HepG2 (cell line): Measurements from ENCODE around the gene SLC25A11. TPM values are rescaled to one million over a fixed set of nuclear protein-coding genes. Genes with fewer than 3 reads are reported as not detected.
A peak's percentile ranks its signal among the peaks of the same experiment; 100 is the strongest.

Experiments
- ATF7-NPFF ChIP-seq: sonication (generic); formaldehyde crosslinking; IDR thresholded peaks from 2 replicates; pipeline ENCODE4 v1.8.1; 2023; ENCODE audit warnings: mild to moderate bottlenecking, low read depth, missing genetic modification reagents, moderate library complexity
- BRCA1 ChIP-seq: sonication (generic); formaldehyde crosslinking; IDR thresholded peaks from 2 replicates; pipeline ENCODE4 v1.4.0; 2020; ENCODE audit warnings: missing genetic modification reagents
- CEBPG ChIP-seq: IDR thresholded peaks from 2 replicates; pipeline ENCODE4 v1.6.1; 2016
- CHCHD3 ChIP-seq: sonication (generic); formaldehyde crosslinking; IDR thresholded peaks from 2 replicates; pipeline ENCODE4 v1.8.0; 2022; ENCODE audit warnings: mild to moderate bottlenecking, missing genetic modification reagents, moderate library complexity
- EED ChIP-seq: sonication (generic); formaldehyde crosslinking; IDR thresholded peaks from 2 replicates; pipeline ENCODE4 v1.5.0; 2020; ENCODE audit warnings: mild to moderate bottlenecking, missing genetic modification reagents
- MTA3 ChIP-seq: sonication (generic); formaldehyde crosslinking; IDR thresholded peaks from 2 replicates; pipeline ENCODE4 v1.4.0; 2020; ENCODE audit warnings: missing genetic modification reagents
- NR3C1 ChIP-seq: sonication (generic); formaldehyde crosslinking; IDR thresholded peaks from 2 replicates; pipeline ENCODE4 v1.4.0; 2020; ENCODE audit warnings: missing genetic modification reagents
- RFX5 ChIP-seq: IDR thresholded peaks from 2 replicates; pipeline ENCODE4 v1.6.1; 2011; ENCODE audit warnings: low read depth, low read length, improper control_type of control experiment
- SMARCC2 ChIP-seq: fragments of 450-650 bp; IDR thresholded peaks from 2 replicates; pipeline ENCODE4 v1.6.1; 2017; ENCODE audit warnings: antibody characterized with exemption, mild to moderate bottlenecking
- SRSF4 ChIP-seq: fragments of 200-400 bp; formaldehyde crosslinking; IDR thresholded peaks from one replicate; pipeline ENCODE4 v1.6.1; 2018; ENCODE audit warnings: mild to moderate bottlenecking, low read depth, low read length, moderate library complexity; ENCODE audit not compliant: poor library complexity, severe bottlenecking
- ZC3H13 ChIP-seq: sonication (generic); formaldehyde crosslinking; IDR thresholded peaks from 2 replicates; pipeline ENCODE4 v1.8.1; 2023; ENCODE audit warnings: mild to moderate bottlenecking, missing genetic modification reagents, moderate library complexity
- ZC3H4 ChIP-seq: sonication (generic); formaldehyde crosslinking; IDR thresholded peaks from 2 replicates; pipeline ENCODE4 v1.4.0; 2020; ENCODE audit warnings: missing genetic modification reagents, borderline replicate concordance
- ZEB1 ChIP-seq: IDR thresholded peaks from 2 replicates; pipeline ENCODE4 v1.6.1; 2012; ENCODE audit warnings: mild to moderate bottlenecking, low read depth, inconsistent platforms; ENCODE audit not compliant: insufficient replicate concordance
- ZNF577 ChIP-seq: sonication (generic); formaldehyde crosslinking; IDR thresholded peaks from 2 replicates; pipeline ENCODE4 v1.4.0; 2020; ENCODE audit warnings: mild to moderate bottlenecking, low read depth, missing genetic modification reagents, borderline replicate concordance
- ZNF709 ChIP-seq: sonication (generic); formaldehyde crosslinking; IDR thresholded peaks from 2 replicates; pipeline ENCODE4 v1.5.0; 2020; ENCODE audit warnings: mild to moderate bottlenecking, missing genetic modification reagents
- ZSCAN21 ChIP-seq: sonication (generic); formaldehyde crosslinking; IDR thresholded peaks from 2 replicates; pipeline ENCODE4 v1.8.0; 2022; ENCODE audit warnings: mild to moderate bottlenecking, missing genetic modification reagents, moderate library complexity, borderline replicate concordance
- polyA plus RNA-seq, 8 experiments: library from polyadenylated mRNA; depleted of rRNA in 3 of 8; stranded (reverse) in 7 of 8; unstranded in 1 of 8; fragments of >200 nt; fragmentation: Illumina TruSeq in 4 of 8; extraction: Trizol in 4 of 8; gene quantifications; 2 replicates each; pipeline versions ENCODE4 v1.2.1 to v1.2.3, GENCODE V29; 2011 to 2016; ENCODE audit warnings: low read depth in 4 of 8, missing spikeins in 1 of 8, mixed read lengths in 1 of 8; ENCODE audit not compliant: insufficient read depth in 1 of 8
- total RNA-seq, 5 experiments: library from RNA; depleted of rRNA; stranded (reverse); fragments of >200 nt; fragmentation: Illumina TruSeq; extraction: Trizol; gene quantifications; 2 replicates each; pipeline ENCODE4 v1.2.3, GENCODE V29; 2016; ENCODE audit warnings: low read depth in 1 of 5
- TF ChIP-seq, protein P1 (sequence below): sonication (generic); formaldehyde crosslinking; IDR thresholded peaks from 2 replicates; pipeline ENCODE4 v1.4.0; 2020; ENCODE audit warnings: missing genetic modification reagents, borderline replicate concordance
- TF ChIP-seq, protein P2 (sequence below): sonication (generic); formaldehyde crosslinking; IDR thresholded peaks from 2 replicates; pipeline ENCODE4 v1.4.0; 2020; ENCODE audit warnings: mild to moderate bottlenecking, missing genetic modification reagents
- TF ChIP-seq, protein P3 (sequence below): sonication (generic); formaldehyde crosslinking; IDR thresholded peaks from 2 replicates; pipeline ENCODE4 v1.5.0; 2020; ENCODE audit warnings: missing genetic modification reagents

SLC25A11 gene
- total and polyA plus RNA-seq, 2 of the 13 experiments (the other 11 are each of a cell fraction or from before 2014, with no cell fraction given) = 35.4 to 47.2 TPM

DNA sequence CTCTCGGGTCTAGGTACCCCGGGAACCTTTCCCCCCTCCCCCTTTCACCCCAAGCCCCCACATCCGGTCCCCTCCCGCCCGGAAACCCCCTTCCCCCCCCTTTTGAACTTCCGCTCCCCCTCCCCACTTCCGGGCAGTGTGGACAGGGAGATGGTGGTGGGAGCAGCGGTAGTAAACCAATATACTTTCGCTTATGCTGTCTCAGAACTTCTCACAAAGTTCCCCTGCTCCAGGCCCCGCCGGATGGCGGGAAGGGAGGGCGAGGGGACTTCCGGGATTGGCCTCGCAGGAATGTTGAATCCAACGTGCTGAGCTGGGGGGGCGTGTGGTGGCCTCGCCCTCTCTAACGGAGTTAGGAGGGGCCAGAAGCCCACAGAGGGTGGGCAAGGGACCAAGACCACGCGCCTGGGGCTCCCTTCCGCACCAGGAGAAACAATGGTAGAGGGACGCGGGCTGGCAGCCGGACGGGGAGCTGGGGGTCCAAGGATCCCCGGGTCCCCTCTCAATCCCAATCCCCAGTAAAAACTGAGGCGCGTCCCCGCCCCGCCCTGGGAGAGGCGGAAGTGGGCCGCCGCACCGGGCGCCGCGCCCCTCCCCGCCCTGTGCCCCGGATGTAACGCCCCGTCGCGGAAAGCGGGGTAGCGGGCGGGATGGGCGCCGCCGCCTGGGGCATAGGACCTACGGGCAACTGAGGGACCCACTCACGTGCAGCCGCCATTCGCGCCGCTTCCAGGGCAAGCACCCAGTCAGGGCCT, 7.7 kb upstream of the SLC25A11 start (continued):
- TF ChIP-seq CHCHD3 (CRISPR knock-in tag) (peak; percentile 90; the same call in 1 of the 2 replicates), ZC3H13 (CRISPR knock-in tag) (no peak), ZEB1 (peak; percentile 22), MTA3 (CRISPR knock-in tag) (no peak), CEBPG (CRISPR knock-in tag) (no peak), BRCA1 (CRISPR knock-in tag) (no peak), SMARCC2 (no peak), NR3C1 (CRISPR knock-in tag) (no peak), ATF7-NPFF (peak; percentile 22; the same call in 1 of the 2 replicates), RFX5 (no peak), ZC3H4 (no peak), ZSCAN21 (CRISPR knock-in tag) (peak; percentile 46; the same call in 1 of the 2 replicates), ZNF709 (CRISPR knock-in tag) (no peak; the same call in 1 of the 2 replicates), SRSF4 (no peak), ZNF577 (no peak), EED (CRISPR knock-in tag) (peak; percentile 86; the same call in 1 of the 2 replicates)
- TF ChIP-seq, protein P1, sequence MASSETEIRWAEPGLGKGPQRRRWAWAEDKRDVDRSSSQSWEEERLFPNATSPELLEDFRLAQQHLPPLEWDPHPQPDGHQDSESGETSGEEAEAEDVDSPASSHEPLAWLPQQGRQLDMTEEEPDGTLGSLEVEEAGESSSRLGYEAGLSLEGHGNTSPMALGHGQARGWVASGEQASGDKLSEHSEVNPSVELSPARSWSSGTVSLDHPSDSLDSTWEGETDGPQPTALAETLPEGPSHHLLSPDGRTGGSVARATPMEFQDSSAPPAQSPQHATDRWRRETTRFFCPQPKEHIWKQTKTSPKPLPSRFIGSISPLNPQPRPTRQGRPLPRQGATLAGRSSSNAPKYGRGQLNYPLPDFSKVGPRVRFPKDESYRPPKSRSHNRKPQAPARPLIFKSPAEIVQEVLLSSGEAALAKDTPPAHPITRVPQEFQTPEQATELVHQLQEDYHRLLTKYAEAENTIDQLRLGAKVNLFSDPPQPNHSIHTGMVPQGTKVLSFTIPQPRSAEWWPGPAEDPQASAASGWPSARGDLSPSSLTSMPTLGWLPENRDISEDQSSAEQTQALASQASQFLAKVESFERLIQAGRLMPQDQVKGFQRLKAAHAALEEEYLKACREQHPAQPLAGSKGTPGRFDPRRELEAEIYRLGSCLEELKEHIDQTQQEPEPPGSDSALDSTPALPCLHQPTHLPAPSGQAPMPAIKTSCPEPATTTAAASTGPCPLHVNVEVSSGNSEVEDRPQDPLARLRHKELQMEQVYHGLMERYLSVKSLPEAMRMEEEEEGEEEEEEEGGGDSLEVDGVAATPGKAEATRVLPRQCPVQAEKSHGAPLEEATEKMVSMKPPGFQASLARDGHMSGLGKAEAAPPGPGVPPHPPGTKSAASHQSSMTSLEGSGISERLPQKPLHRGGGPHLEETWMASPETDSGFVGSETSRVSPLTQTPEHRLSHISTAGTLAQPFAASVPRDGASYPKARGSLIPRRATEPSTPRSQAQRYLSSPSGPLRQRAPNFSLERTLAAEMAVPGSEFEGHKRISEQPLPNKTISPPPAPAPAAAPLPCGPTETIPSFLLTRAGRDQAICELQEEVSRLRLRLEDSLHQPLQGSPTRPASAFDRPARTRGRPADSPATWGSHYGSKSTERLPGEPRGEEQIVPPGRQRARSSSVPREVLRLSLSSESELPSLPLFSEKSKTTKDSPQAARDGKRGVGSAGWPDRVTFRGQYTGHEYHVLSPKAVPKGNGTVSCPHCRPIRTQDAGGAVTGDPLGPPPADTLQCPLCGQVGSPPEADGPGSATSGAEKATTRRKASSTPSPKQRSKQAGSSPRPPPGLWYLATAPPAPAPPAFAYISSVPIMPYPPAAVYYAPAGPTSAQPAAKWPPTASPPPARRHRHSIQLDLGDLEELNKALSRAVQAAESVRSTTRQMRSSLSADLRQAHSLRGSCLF (CRISPR knock-in tag) = no peak
- TF ChIP-seq, protein P2, sequence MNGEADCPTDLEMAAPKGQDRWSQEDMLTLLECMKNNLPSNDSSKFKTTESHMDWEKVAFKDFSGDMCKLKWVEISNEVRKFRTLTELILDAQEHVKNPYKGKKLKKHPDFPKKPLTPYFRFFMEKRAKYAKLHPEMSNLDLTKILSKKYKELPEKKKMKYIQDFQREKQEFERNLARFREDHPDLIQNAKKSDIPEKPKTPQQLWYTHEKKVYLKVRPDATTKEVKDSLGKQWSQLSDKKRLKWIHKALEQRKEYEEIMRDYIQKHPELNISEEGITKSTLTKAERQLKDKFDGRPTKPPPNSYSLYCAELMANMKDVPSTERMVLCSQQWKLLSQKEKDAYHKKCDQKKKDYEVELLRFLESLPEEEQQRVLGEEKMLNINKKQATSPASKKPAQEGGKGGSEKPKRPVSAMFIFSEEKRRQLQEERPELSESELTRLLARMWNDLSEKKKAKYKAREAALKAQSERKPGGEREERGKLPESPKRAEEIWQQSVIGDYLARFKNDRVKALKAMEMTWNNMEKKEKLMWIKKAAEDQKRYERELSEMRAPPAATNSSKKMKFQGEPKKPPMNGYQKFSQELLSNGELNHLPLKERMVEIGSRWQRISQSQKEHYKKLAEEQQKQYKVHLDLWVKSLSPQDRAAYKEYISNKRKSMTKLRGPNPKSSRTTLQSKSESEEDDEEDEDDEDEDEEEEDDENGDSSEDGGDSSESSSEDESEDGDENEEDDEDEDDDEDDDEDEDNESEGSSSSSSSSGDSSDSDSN (CRISPR knock-in tag) = no peak
- TF ChIP-seq, protein P3, sequence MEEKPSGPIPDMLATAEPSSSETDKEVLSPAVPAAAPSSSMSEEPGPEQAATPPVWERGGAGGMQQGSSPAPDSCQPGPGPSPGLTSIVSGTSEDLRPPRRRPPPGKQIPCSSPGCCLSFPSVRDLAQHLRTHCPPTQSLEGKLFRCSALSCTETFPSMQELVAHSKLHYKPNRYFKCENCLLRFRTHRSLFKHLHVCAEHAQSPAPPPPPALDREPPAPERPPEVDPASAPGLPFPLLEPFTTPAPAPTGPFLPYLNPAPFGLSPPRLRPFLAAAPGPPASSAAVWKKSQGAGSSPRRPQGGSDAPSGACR (CRISPR knock-in tag) = 0 out of 2 replicates have a peak, but pooled peaks have one; percentile 44
